NT2/D1 (cell line): Measurements from ENCODE around the gene PTPRN.
A peak's percentile ranks its signal among the peaks of the same experiment; 100 is the strongest.
"Not testable (repeated sequence)": the region's sequence is repeated elsewhere in the genome, so short reads cannot be mapped to it uniquely, and the experiment has no call there.

Experiments used
- DNase-seq: peaks from one replicate; pipeline ENCODE4 v3.0.0-alpha.2; 2011; ENCODE audit warnings: low read depth, low spot score
- H3K27me3 ChIP-seq: 2 replicates; pipeline ENCODE4 v1.6.0; 2011; ENCODE audit warnings: mild to moderate bottlenecking; ENCODE audit not compliant: insufficient read length, insufficient read depth
- H3K36me3 ChIP-seq: 2 replicates; pipeline ENCODE4 v1.6.1; 2011; ENCODE audit warnings: mild to moderate bottlenecking, low read length, mixed read lengths; ENCODE audit not compliant: insufficient read depth, insufficient read length
- H3K4me1 ChIP-seq: 2 replicates; pipeline ENCODE4 v1.5.1; 2011; ENCODE audit not compliant: insufficient read depth, insufficient read length
- H3K4me3 ChIP-seq: 2 replicates; pipeline ENCODE4 v1.5.1; 2011; ENCODE audit warnings: low read depth; ENCODE audit not compliant: insufficient read length
- H3K9ac ChIP-seq: 2 replicates; pipeline ENCODE4 v1.6.0; 2011; ENCODE audit warnings: low read depth; ENCODE audit not compliant: insufficient read length
- H3K9me3 ChIP-seq: 2 replicates; pipeline ENCODE4 v1.5.1; 2011; ENCODE audit warnings: mild to moderate bottlenecking, low read length; ENCODE audit not compliant: insufficient read depth
- SUZ12 ChIP-seq: IDR thresholded peaks from 2 replicates; pipeline ENCODE4 v1.6.1; 2011; ENCODE audit not compliant: insufficient read length, insufficient read depth; ENCODE audit errors: extremely low read depth
- YY1 ChIP-seq: IDR thresholded peaks from 2 replicates; pipeline ENCODE4 v1.6.1; 2011; ENCODE audit not compliant: insufficient read length, insufficient read depth
- ZNF274 ChIP-seq: IDR thresholded peaks from 2 replicates; pipeline ENCODE4 v1.6.1; 2011; ENCODE audit warnings: mild to moderate bottlenecking, low read depth, low read length

PTPRN gene

GRCh38 chr2:219325657-219326315, 16.6 kb upstream of the PTPRN start:
- no peak overlapping the region for H3K9ac ChIP-seq
- TF ChIP-seq YY1 (no peak), ZNF274 (no peak), SUZ12 (no peak)
- no peaks in the 10 kb centered on the region for H3K4me1 ChIP-seq
- no peak overlapping the region for H3K4me3 ChIP-seq
- no peaks in the 10 kb centered on the region for H3K36me3 ChIP-seq
- no peak for DNase-seq
- peaks cover 44% of the 10 kb centered on the region for H3K27me3 ChIP-seq
- H3K9me3 ChIP-seq = no peaks in the 10 kb centered on the region

DNA sequence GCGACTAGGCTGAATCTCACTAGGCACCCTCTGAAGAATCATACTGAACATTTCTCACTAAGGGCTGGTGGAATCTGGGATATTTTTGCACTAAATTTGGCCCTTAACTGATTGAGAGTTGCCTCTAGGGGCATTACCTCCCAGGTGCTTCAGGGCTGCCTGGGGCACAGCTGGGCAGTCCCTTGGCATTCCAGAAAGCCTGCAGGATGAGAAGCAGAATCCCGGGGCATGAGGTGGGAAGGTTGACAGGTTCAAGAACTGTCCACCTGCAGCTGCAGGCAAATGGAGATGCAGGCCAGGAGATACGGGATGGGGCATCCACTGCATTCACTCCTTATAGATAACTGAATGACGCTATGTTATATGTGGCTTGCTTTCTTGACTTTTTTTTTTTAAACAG, 15.9 kb upstream of the PTPRN start:
- Histone ChIP-seq H3K4me1 (no peaks in the 10 kb centered on the region), H3K36me3 (no peaks in the 10 kb centered on the region), H3K27me3 (peaks cover 37% of the 10 kb centered on the region), H3K9me3 (no peaks in the 10 kb centered on the region), H3K4me3 (no peak overlapping the region), H3K9ac (no peak overlapping the region)
- TF ChIP-seq YY1 (no peak), SUZ12 (no peak), ZNF274 (no peak)
- no peak for DNase-seq

GRCh38 chr2:219323434-219323833, 14.2 kb upstream of the PTPRN start:
- Histone ChIP-seq H3K9ac (no peak overlapping the region), H3K4me1 (no peaks in the 10 kb centered on the region), H3K27me3 (peaks cover 20% of the 10 kb centered on the region), H3K36me3 (no peaks in the 10 kb centered on the region), H3K9me3 (no peaks in the 10 kb centered on the region), H3K4me3 (no peak overlapping the region)
- TF ChIP-seq SUZ12 (no peak), ZNF274 (no peak), YY1 (no peak)
- DNase-seq = no peak

- H3K4me3 ChIP-seq = no peak overlapping the region
- no peak for TF ChIP-seq ZNF274
- TF ChIP-seq YY1 = no peak
- no peak for TF ChIP-seq SUZ12
- no peaks in the 10 kb centered on the region for H3K36me3 ChIP-seq
- no peak for DNase-seq
- H3K9ac ChIP-seq = no peak overlapping the region
- H3K9me3 ChIP-seq = no peaks in the 10 kb centered on the region; the same call in 1 of the 2 replicates
- H3K27me3 ChIP-seq = peaks cover 3% of the 10 kb centered on the region
- no peaks in the 10 kb centered on the region for H3K4me1 ChIP-seq
Observed at GRCh38 chr2:219314804-219315468, 5.7 kb upstream of the PTPRN start.

- peaks cover 15% of the 10 kb centered on the region for H3K27me3 ChIP-seq
- not testable (repeated sequence) for H3K4me3 ChIP-seq, H3K9me3 ChIP-seq, DNase-seq, H3K36me3 ChIP-seq, H3K4me1 ChIP-seq, H3K9ac ChIP-seq
Observed at GRCh38 chr2:219312683-219313263, 3.6 kb upstream of the PTPRN start.

GRCh38 chr2:219308142-219309101, 779 bp downstream of the PTPRN start:
- no peaks in the 10 kb centered on the region; the same call in 1 of the 2 replicates for H3K9me3 ChIP-seq
- DNase-seq = peak; percentile 71
- no peak for TF ChIP-seq SUZ12
- TF ChIP-seq ZNF274 = no peak
- TF ChIP-seq YY1 = no peak
- peak overlapping the region; percentile 56 for H3K4me3 ChIP-seq
- H3K4me1 ChIP-seq = no peaks in the 10 kb centered on the region
- H3K27me3 ChIP-seq = peaks cover 21% of the 10 kb centered on the region
- peaks cover 11% of the 10 kb centered on the region for H3K36me3 ChIP-seq
- H3K9ac ChIP-seq = peak overlapping the region; percentile 72
